Measurements from ENCODE around the gene IKZF5. TPM values are rescaled to one million over a fixed set of nuclear protein-coding genes. Genes with fewer than 3 reads are reported as not detected.

IKZF5 gene
- total and polyA plus RNA-seq, 2 of the 4 experiments (the other 2 are of a cell fraction): 2.9 to 4.4 TPM

- Histone ChIP-seq H3K4me3 (ENCODE audit: insufficient read depth, low read depth, low read length) (no peak overlapping the region), H3K27ac (ENCODE audit: insufficient read depth, low read length) (no peak overlapping the region), H2BK20ac (ENCODE audit: low read depth, low read length) (no peak overlapping the region), H3K18ac (ENCODE audit: low read depth, low read length) (no peak overlapping the region), H3K23ac (ENCODE audit: low read depth, low read length) (no peak overlapping the region), H2BK15ac (ENCODE audit: low read depth, low read length) (no peak overlapping the region), H2AK9ac (replicated peaks; ENCODE audit: low read depth, low read length, poor library complexity) (no peak overlapping the region), H3K56ac (ENCODE audit: extremely low read depth, insufficient read depth, low read length) (no peak overlapping the region), H2AK5ac (ENCODE audit: low read depth, low read length) (no peak overlapping the region), H3K9ac (ENCODE audit: low read depth, low read length) (no peak overlapping the region), H2AFZ (replicated peaks; ENCODE audit: low read length, poor library complexity) (no peak overlapping the region), H3K4ac (ENCODE audit: low read depth, low read length) (no peak overlapping the region), H4K5ac (ENCODE audit: low read depth, low read length) (no peak overlapping the region), H4K91ac (ENCODE audit: insufficient read depth, low read depth, low read length) (no peak overlapping the region), H3K9me3 (ENCODE audit: control insufficient read depth, insufficient read depth, low read length) (no peaks in the 10 kb centered on the region), H3K79me1 (ENCODE audit: low read depth in 1 of 2, low read length in 2 of 2) (peaks cover 16 to 36% of the 10 kb centered on the region in 2 experiments), H3K36me3 (ENCODE audit: control insufficient read depth, insufficient read depth, low read length) (no peaks in the 10 kb centered on the region), H3K14ac (replicated peaks; ENCODE audit: low read depth, low read length) (no peak overlapping the region), H3K27me3 (ENCODE audit: control insufficient read depth, insufficient read depth, low read length) (no peaks in the 10 kb centered on the region), H4K20me1 (ENCODE audit: insufficient read depth, low read length) (peaks cover 3% of the 10 kb centered on the region; the same call in 1 of the 2 replicates), H2BK5ac (ENCODE audit: low read depth, low read length, poor library complexity, severe bottlenecking) (no peak overlapping the region), H3K4me2 (ENCODE audit: low read depth, low read length) (no peak overlapping the region), H2BK120ac (ENCODE audit: low read depth, low read length) (no peak overlapping the region), H4K8ac (ENCODE audit: low read depth in 2 of 2, low read length in 2 of 2) (no peak overlapping the region), H3K4me1 (ENCODE audit: control insufficient read depth, insufficient read depth, low read length) (no peaks in the 10 kb centered on the region), H3K9me1 (ENCODE audit: insufficient read depth, low read length) (no peaks in the 10 kb centered on the region)
- no CpG with 5 or more reads among the region's 2 CpGs for WGBS, 2 experiments (ENCODE audit: extremely low coverage in 2 of 2, insufficient read length in 1 of 2)
- TF ChIP-seq FOS (IDR thresholded peaks at IDR 0.05; ENCODE audit: low read depth, low read length): no peak
- no peak for TF ChIP-seq SMC3 (IDR thresholded peaks at IDR 0.05; ENCODE audit: low read depth, low read length)
- TF ChIP-seq RAD21 (IDR thresholded peaks at IDR 0.05; ENCODE audit: low read length): no peak
- no peak for TF ChIP-seq RFX5 (IDR thresholded peaks at IDR 0.05; ENCODE audit: low read depth, low read length)
- TF ChIP-seq ELK1 (IDR thresholded peaks at IDR 0.05; ENCODE audit: borderline replicate concordance, low read depth, low read length): no peak
- no peak for TF ChIP-seq NFE2L2 (IDR thresholded peaks at IDR 0.05; ENCODE audit: low read depth, low read length)
- no peak for TF ChIP-seq USF2 (IDR thresholded peaks at IDR 0.05; ENCODE audit: low read depth, low read length)
- DNase-seq (no peak), ATAC-seq (ENCODE audit: low read depth) (no peak)
- ChIA-PET POLR2A (ENCODE audit: unreplicated experiment) (interaction anchor here (0.7 kb wide), 1 partner anchor 1077 kb away, joined by 4 read pairs; the partner anchor contains the start of gene ATE1), CTCF (no interaction called here)
- intact Hi-C loops (cut with micrococcal nuclease) (no loop called here), dilution Hi-C loops (cut with HindIII; ENCODE audit: low sequenced_read_pairs, unreplicated experiment) (no loop called here), in situ Hi-C loops (cut with MboI; ENCODE audit: low sequenced_read_pairs) (no loop called here)
- BruUV-seq (replicated peaks): no TSS peak
These were observed 4.3 kb downstream of the IKZF5 start for GRCh38 chr10:123004298-123004697.

All from IMR-90 (cell line).